Caki2 (cell line): ENCODE data around the gene SORCS2. TPM values are rescaled to one million over a fixed set of nuclear protein-coding genes. Genes with fewer than 3 reads are reported as not detected.

ENCODE experiments used
- DNase-seq: peaks from one replicate; pipeline ENCODE4 v3.0.0-alpha.2; 2015; ENCODE audit warnings: low read depth
- in situ Hi-C: cut with HindIII; loops from 2 replicates; pipeline ENCODE4 v1.10.0; 2016; ENCODE audit warnings: low sequenced_read_pairs, low pct_unique_long_range_greater_than_20kb, mixed read lengths
- total RNA-seq: library from RNA; depleted of rRNA; stranded (reverse); fragments of >200 nt; shearing (Covaris generic); gene quantifications from 2 replicates; pipeline ENCODE4 v1.2.3, GENCODE V29; 2014; ENCODE audit warnings: low replicate concordance

Gene SORCS2
- total RNA-seq, 1 experiment from 2014 or later, result 1.4 TPM

DNA sequence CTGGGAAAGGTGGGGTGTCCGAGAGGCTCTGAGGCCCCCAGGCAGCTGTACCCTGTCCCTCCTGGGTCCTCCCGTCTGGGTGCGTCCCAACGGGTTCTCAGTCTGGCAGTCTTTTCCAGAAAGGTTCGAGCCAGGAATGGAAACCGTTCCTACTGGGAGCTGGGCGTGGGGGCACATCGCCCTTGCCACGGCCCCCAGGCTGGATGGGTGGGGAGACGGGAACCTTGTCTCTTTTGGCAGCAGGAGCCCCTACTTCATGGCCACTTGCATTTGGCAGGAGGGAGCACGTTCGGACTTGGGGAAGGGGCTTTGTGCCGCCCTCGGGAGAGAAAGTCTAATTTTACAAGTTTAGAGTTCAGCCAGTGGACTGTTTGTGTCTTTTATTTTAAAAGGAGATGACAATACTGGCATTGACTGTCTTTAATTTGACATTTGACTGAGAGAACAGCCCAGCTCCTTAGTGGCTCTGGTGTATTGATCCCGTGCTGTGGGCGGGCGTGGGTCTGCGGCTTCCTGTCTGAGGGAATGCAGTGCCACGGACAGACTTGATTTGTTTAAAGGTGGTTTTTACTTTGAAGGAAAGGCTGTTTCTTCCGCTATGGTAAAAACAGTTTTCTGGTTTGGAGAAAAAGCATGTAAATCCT is 95.1 kb downstream of the SORCS2 start:
- in situ Hi-C loops, result no loop called here
- no peak for DNase-seq

DNA sequence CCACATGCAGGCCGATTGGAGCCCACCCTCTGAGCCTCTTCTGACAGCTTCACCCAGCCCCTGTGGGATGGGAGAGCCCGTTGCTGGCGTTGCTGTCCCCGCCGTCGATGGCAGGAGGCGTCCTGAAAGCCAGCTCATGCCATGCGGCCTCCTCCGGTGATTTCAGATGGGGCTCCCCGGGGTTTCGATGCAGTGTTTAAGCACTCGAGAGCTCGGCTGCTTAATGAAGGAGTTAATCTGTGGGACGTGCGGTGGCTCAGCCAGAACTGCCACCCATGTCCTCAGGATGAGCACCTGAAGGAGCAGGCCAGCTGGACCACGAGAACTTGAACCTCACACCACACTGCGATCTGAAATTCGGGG is 95.6 kb downstream of the SORCS2 start:
- in situ Hi-C loops, result no loop called here
- no peak for DNase-seq

- DNase-seq, result no peak
- in situ Hi-C loops, result no loop called here
Measured at GRCh38 chr4:7288751-7289523, 96.6 kb downstream of the SORCS2 start.

DNA sequence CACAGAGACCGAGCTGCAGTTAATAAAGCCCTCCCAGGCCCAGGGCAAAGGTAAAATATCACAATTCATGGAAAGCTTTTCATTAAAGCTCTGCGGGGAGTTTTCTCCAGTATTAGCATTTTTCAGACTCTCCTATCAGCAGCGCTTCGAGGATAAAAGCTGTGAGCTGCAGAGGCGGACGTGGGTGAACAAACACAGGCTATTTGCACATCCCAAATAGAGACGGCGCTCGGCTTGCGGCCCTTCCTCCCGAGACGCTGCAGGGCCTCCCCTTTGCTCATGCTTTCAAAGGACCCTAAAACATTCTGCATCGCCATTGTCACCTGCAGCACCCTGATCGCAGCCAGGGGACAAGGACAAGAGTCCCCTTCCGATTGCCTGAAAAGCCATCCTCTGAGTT is 97.3 kb downstream of the SORCS2 start:
- no peak for DNase-seq
- in situ Hi-C loops, result no loop called here

DNA sequence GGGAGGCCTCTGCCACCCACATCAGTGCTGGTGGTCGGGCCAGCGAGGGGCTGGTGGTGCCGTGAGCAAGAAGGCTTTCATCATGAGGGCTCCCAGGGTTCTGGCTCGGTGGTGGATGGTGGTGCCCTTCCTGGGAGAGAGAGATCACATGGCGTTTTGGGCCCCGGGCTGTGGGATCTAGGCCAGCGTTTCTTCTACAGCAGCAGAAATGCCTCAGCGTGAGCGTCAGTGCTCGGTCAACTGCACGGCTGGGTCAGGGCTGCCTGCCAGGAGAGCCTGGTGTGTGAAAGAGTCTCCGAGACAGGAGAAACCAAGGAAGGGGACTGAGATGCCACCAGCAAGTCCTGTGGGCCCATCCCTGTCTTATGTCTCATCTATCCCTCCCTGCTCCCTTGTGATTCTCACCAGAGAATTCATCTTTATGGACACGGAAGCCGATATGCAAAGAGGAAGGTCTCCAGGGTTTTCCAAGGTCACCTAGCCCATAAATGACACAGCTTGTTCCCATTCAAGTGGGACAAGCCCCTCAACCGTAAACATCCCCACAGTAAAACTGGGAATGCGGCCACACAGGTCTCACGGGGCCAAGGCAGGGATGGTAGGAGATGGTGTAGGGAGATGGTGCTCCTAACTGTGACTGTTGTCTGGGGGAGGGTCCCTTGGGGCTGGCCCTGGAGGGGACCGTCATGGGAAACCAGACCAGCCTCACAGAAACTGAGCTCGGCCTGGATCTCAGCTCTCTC is 99.2 kb downstream of the SORCS2 start:
- DNase-seq, result peak; percentile 47
- in situ Hi-C loops, result no loop called here

DNA sequence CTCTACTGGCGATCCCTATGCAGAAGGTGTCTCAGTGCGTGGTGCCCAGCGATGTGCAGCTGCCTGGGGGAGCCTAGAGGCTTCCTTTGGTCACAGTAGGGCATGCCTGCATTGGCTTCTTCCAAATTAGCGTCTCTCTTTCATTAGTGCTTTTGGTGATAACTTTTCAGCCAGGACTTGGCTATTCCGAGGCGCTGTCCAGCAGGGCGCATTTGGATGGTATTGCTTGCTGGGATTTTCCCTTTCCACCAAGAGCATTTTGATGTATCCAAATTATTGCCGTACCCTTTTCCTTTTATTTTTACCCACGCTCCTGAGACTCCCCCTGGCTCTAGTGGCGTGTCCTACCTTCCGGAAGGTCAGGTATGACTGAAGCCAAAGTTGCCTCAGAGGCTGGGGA is 101.4 kb downstream of the SORCS2 start:
- in situ Hi-C loops, result no loop called here

DNA sequence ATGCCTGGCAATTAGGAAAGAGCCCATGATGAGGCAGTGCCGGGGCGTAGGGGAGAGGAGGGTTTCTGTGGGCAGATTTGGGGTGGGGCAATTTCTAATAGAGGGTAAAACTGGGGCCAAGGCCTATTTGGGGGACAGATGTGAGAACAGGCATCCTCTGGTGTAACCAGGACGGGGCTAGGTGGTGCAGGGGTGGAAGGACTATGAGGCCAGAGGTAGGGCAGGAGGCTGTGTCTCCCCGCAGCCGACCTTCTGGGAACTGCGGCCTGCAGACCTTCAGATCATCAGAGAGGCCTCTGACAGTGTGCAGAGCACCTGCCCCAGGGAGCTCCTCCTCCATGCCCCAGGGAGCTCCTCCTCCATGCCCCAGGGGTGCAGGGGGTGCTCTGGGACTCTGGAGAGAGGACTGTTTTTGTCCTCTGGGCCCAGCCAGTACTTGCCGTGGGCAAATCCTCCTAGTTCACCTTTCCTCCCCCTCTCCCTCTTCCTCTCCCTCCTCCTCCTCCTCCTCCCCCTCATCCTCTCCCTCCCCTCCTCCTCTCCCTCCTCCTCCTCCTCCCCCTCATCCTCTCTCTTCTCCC is 101.9 kb downstream of the SORCS2 start:
- in situ Hi-C loops, result no loop called here
- no peak for DNase-seq

More for the DNA sequence above, 101.4 kb downstream of the SORCS2 start:
- DNase-seq, result no peak

- in situ Hi-C loops, result no loop called here
- DNase-seq, result no peak
Measured at GRCh38 chr4:7295197-7295910, 103.0 kb downstream of the SORCS2 start.

DNA sequence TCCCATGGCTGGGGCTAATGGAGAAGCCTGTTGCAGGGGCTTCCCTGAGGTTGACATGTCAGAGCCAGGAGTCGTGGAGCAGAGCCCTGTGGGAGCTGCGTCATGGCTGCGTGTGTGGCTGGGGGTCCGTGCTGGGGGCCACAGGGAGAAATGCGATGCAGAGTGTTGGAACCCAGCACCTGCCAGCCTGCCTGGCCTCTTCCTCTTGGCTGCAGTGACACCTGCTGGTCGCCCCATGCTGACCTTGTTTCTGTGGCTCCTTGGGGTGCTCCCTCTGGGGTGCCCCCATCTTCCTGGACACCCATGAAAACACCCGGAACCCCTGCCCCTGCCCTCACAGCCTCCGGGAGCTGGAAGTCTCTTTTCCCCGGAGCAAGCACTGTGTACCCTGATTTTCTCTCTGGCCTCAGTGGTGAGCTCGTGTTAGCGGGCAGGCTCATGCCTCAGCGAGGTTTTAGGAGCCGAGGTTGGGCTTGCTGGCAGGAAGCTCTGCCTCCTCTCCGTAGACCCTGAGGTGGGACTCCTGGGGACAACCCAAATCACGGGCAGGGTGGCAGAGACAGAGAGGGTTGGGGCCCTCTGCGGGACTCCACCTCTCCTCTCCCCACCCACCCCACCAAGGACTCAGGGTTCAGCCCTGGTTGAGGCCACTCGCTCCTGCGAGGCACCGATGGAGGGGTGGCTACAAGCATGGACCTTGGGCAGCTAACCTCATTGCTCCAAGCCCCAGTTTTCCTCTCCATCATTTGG is 103.7 kb downstream of the SORCS2 start:
- in situ Hi-C loops, result no loop called here
- peak; percentile 14 for DNase-seq

DNA sequence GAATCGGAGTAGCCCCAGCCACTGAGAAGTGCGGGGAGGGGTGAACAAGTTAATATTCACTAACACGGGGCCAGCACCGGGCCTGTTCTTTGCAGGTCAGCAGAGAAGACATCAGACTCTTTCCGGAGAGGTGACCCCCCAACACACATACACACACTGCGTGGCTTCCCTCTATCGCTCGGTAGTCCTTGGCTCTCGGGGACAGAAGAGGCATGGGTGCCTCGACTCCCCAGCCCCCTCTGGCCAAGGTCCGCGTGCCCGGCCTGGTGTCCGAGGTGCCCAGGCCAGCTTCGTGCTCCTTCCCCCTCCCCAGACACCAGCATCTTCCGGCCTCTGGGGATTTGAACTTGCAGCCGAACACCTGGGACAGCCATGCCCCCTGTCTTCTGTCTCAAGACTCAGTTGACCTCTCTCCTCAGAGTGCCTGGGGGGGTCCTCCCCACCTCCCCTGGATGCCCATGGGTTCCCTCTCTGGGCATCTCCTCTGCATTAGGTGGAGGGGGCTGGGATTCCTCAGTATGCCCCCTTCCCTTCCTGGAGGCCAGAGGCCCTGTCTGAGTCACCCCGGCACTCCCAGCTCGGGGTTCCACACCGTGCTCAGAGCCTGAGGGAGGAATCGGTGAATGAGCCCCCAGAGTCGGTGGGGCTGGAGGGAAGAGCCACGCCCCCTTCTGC is 104.5 kb downstream of the SORCS2 start:
- in situ Hi-C loops, result no loop called here
- no peak for DNase-seq

DNA sequence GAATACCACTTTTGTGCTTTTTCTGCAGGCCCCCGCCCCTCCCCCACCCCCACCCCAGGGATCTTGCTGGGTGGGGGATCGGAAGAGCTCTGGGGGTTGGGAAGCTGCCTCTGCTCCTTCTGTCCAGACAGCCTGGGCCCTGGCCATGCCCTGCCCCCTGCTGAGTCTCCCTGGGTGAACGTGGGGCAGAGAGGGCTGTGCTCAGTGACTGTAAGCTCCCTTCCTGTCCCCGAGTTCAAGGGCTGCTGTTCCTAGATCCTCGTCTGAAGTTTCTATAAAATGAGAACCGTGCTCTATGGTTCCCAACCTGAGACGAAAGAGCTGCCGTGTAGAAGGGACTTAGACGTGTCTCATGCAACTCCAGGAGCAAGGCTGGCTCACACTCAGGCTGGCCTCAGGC is 105.0 kb downstream of the SORCS2 start:
- DNase-seq, result no peak
- in situ Hi-C loops, result no loop called here

- in situ Hi-C loops, result no loop called here
- no peak for DNase-seq
Measured at GRCh38 chr4:7297881-7298280, 105.5 kb downstream of the SORCS2 start.

GRCh38 chr4:7298619-7299009 is 106.3 kb downstream of the SORCS2 start:
- in situ Hi-C loops, result no loop called here
- no peak for DNase-seq

DNA sequence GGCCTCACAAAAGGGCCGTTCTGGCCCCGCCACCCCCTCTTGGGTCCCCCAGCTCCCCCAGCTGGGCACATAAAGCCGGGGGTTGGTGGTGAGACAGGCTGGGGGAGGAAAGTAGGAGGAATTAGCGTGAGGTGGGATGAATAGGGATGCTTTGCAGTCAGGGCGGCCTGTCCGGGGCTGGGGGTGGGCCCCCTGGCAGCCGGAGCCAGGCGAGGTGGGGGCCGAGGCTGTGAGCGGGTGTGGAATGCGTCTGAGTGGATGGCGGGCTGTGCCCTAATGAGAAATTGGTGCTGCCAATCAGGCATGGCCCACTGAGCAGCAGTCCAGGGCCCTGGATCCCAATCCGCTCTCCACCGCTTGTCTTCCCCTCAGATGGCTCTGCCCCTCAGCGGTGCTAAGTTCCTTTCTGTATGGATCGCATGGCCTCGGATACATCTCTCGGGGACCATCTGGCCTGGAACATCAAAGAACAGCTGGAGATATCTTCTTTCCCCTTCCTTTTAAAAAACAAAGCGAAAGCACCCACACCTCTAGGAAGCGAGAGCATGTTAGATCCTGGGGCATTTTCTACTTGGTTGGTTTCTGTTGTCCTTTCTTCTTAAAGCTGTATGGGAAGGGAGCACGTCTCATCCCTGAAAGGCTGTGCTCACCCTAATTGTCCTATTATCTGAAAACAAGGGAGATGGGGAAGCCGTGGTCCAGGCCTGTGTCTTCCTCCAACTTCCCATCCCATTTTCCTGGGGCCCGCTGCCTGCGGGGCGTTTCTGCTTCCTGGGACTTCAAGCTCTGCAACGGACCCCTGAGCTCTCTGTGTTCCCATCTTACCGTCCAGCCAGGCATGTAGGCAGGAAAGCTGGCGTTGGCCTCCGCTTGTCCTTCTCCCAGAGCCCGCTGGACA is 106.9 kb downstream of the SORCS2 start:
- in situ Hi-C loops, result no loop called here
- no peak for DNase-seq

DNA sequence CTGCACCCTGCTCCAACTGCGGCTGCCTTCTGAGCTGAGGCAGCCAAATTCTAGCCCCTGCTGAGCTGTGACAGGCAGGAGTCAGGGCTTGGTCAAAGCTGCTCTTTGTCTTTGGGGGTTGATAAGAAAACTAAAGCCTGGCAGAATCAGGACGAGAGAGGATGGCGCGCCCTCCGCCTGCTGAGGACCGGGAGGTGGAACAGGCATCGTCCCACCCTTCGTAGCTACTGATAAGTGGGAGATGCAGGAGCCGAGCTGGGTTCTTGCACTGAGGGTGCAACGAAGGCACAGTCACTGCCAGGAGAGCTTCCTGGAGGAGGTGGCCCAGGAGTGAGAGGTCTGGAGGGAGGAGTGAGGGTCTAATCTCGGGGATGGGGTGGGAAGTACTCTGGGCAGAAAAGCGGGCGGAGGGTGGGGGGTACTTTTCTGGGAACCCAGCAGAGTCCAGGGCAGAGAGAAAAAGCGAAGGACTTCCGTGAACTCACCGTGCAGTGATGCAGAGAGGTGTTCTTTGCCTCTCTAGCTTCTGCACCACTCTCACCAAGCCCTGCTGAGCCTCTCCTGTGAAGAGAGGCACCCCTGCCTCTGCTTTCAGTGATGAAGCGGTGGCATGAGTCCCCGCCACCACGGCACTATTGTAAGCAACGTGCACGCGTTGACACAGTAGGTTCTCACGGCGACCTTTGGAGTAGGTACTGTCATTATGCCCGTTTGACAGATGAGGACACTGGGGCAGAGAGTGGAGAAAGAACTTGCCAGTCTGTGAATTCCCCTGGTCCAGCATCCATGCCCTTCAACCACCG is 107.8 kb downstream of the SORCS2 start:
- no peak for DNase-seq
- in situ Hi-C loops, result no loop called here

- in situ Hi-C loops, result no loop called here
- DNase-seq, result no peak
Measured at GRCh38 chr4:7300711-7301095, 108.4 kb downstream of the SORCS2 start.
